GM23248 (cell line): Measurements from ENCODE around the gene KRT23. TPM values are rescaled to one million over a fixed set of nuclear protein-coding genes. Genes with fewer than 3 reads are reported as not detected.

ENCODE experiments used
- DNase-seq: peaks from one replicate; pipeline ENCODE4 v3.0.0-alpha.2; 2015
- H2AFZ ChIP-seq: fragments of 200-600 bp; sonication (generic); 2 replicates; pipeline ENCODE4 v1.6.1; 2016; ENCODE audit warnings: antibody characterized with exemption
- H3F3A ChIP-seq: fragments of 200-600 bp; sonication (generic); 2 replicates; pipeline ENCODE4 v1.6.1; 2016; ENCODE audit warnings: mild to moderate bottlenecking, antibody characterized with exemption, mixed run types; ENCODE audit not compliant: insufficient read depth
- H3K27ac ChIP-seq: fragments of 200-600 bp; sonication (generic); 2 replicates; pipeline ENCODE4 v1.5.1; 2016; ENCODE audit warnings: mild to moderate bottlenecking
- H3K27me3 ChIP-seq: fragments of 200-600 bp; sonication (generic); replicated peaks from 2 replicates; pipeline ENCODE4 v1.6.1; 2016; ENCODE audit warnings: mild to moderate bottlenecking; ENCODE audit not compliant: insufficient read depth
- H3K36me3 ChIP-seq: fragments of 200-600 bp; sonication (generic); 2 replicates; pipeline ENCODE4 v1.6.1; 2016; ENCODE audit warnings: low read depth, mild to moderate bottlenecking
- H3K4me1 ChIP-seq: fragments of 200-600 bp; sonication (generic); 2 replicates; pipeline ENCODE4 v1.6.1; 2016; ENCODE audit warnings: mild to moderate bottlenecking; ENCODE audit not compliant: insufficient read depth
- H3K4me2 ChIP-seq: fragments of 200-600 bp; sonication (generic); one replicate; pipeline ENCODE4 v1.6.1; 2016; ENCODE audit warnings: mild to moderate bottlenecking; ENCODE audit not compliant: unreplicated experiment
- H3K4me3 ChIP-seq: fragments of 200-600 bp; sonication (generic); 2 replicates; pipeline ENCODE4 v1.5.1; 2016; ENCODE audit warnings: mild to moderate bottlenecking
- H3K79me2 ChIP-seq: fragments of 200-600 bp; sonication (generic); 2 replicates; pipeline ENCODE4 v1.6.1; 2016; ENCODE audit warnings: mild to moderate bottlenecking; ENCODE audit not compliant: insufficient read depth
- H3K9ac ChIP-seq: fragments of 200-600 bp; sonication (generic); 2 replicates; pipeline ENCODE4 v1.6.1; 2016; ENCODE audit warnings: mild to moderate bottlenecking
- H3K9me2 ChIP-seq: fragments of 200-600 bp; sonication (generic); 2 replicates; pipeline ENCODE4 v1.6.1; 2016; ENCODE audit warnings: mixed run types, mild to moderate bottlenecking, moderate library complexity; ENCODE audit not compliant: insufficient read depth
- H3K9me3 ChIP-seq: fragments of 200-600 bp; sonication (generic); one replicate; pipeline ENCODE4 v1.6.1; 2017; ENCODE audit warnings: low read depth
- H4K20me1 ChIP-seq: fragments of 200-600 bp; sonication (generic); 2 replicates; pipeline ENCODE4 v1.6.0; 2016; ENCODE audit not compliant: insufficient read depth
- EZH2 ChIP-seq: fragments of 200-600 bp; sonication (generic); IDR thresholded peaks from 2 replicates; pipeline ENCODE4 v1.6.1; 2018; ENCODE audit warnings: antibody characterized with exemption, mild to moderate bottlenecking; ENCODE audit not compliant: insufficient read depth, poor library complexity, severe bottlenecking
- EZH2phosphoT487 ChIP-seq: fragments of 200-600 bp; sonication (generic); IDR thresholded peaks from 2 replicates; pipeline ENCODE4 v1.6.1; 2018; ENCODE audit warnings: antibody characterized with exemption, moderate library complexity, mild to moderate bottlenecking, low read depth; ENCODE audit not compliant: insufficient read depth
- WGBS, 2 experiments: methylation state at CpG; one replicate each; pipeline ENCODE4 v1.1.6; 2015 to 2017; ENCODE audit warnings: low lambda C conversion rate in 2 of 2, low coverage in 1 of 2; ENCODE audit errors: missing lambda C conversion rate in 2 of 2; 5-methylcytosine and 5-hydroxymethylcytosine counted together
- in situ Hi-C: fragments of 300-500 bp; cut with MboI; formaldehyde crosslinking; loops from 2 replicates; pipeline ENCODE4 v1.15.0; 2020
- polyA plus RNA-seq: library from polyadenylated mRNA; unstranded; fragments of >200 nt; fragmentation: Nextera tagmentation; extraction: Ambion mirVana; gene quantifications from 2 replicates; pipeline ENCODE4 v1.2.1, GENCODE V29; 2016
- total RNA-seq: library from RNA; depleted of rRNA; stranded (reverse); fragments of >200 nt; shearing (Covaris generic); gene quantifications from 2 replicates; pipeline ENCODE4 v1.2.3, GENCODE V29; 2014

The KRT23 gene
- total and polyA plus RNA-seq, 2 experiments from 2014 or later: not detected

- in situ Hi-C loops: no loop called here
- no peak overlapping the region for H3K9ac ChIP-seq
- DNase-seq: no peak
- no peaks in the 10 kb centered on the region for H3K79me2 ChIP-seq
- TF ChIP-seq EZH2phosphoT487: no peak
- TF ChIP-seq EZH2: no peak
- no peaks in the 10 kb centered on the region for H4K20me1 ChIP-seq
- H3K4me1 ChIP-seq: 0 out of 2 replicates have a peak, but pooled peaks cover 9% of the 10 kb centered on the region
- no peaks in the 10 kb centered on the region; the same call in 1 of the 2 replicates for H3K36me3 ChIP-seq
- H3K9me3 ChIP-seq: no peaks in the 10 kb centered on the region
- H3K4me2 ChIP-seq: no peak overlapping the region
- H2AFZ ChIP-seq: no peak overlapping the region
- H3K27me3 ChIP-seq: no peaks in the 10 kb centered on the region
- H3K4me3 ChIP-seq: no peak overlapping the region
- no peaks in the 10 kb centered on the region for H3K9me2 ChIP-seq
- 91 to 92% methylated on average over 16 to 19 of the region's 19 CpGs for WGBS, 2 experiments
- peaks cover 5% of the 10 kb centered on the region; the same call in 1 of the 2 replicates for H3F3A ChIP-seq
- H3K27ac ChIP-seq: no peak overlapping the region
Observed at GRCh38 chr17:40936437-40936971, 942 bp downstream of the KRT23 start.

- no peak for DNase-seq
- peaks cover 5% of the 10 kb centered on the region; the same call in 1 of the 2 replicates for H3F3A ChIP-seq
- no peaks in the 10 kb centered on the region; the same call in 1 of the 2 replicates for H3K36me3 ChIP-seq
- no peaks in the 10 kb centered on the region for H3K27me3 ChIP-seq
- no peaks in the 10 kb centered on the region for H3K79me2 ChIP-seq
- H4K20me1 ChIP-seq: no peaks in the 10 kb centered on the region
- no peak overlapping the region for H2AFZ ChIP-seq
- no peak overlapping the region for H3K4me2 ChIP-seq
- 58 to 67% methylated on average over 3 of the region's 3 CpGs for WGBS, 2 experiments
- 0 out of 2 replicates have a peak, but pooled peaks cover 9% of the 10 kb centered on the region for H3K4me1 ChIP-seq
- no peaks in the 10 kb centered on the region for H3K9me2 ChIP-seq
- H3K4me3 ChIP-seq: no peak overlapping the region
- H3K9me3 ChIP-seq: no peaks in the 10 kb centered on the region
- in situ Hi-C loops: no loop called here
- H3K27ac ChIP-seq: no peak overlapping the region
- H3K9ac ChIP-seq: no peak overlapping the region
- TF ChIP-seq EZH2 (no peak), EZH2phosphoT487 (no peak)
Observed at GRCh38 chr17:40935624-40936023, 1.8 kb downstream of the KRT23 start.

GRCh38 chr17:40932608-40933007 lies 4.8 kb downstream of the KRT23 start:
- no peak overlapping the region for H3K4me3 ChIP-seq
- no peaks in the 10 kb centered on the region for H3K9me3 ChIP-seq
- no peak for TF ChIP-seq EZH2phosphoT487
- no peak for TF ChIP-seq EZH2
- H3K79me2 ChIP-seq: no peaks in the 10 kb centered on the region
- H4K20me1 ChIP-seq: no peaks in the 10 kb centered on the region
- no peaks in the 10 kb centered on the region for H3K36me3 ChIP-seq
- H3K9me2 ChIP-seq: no peaks in the 10 kb centered on the region
- H3K4me2 ChIP-seq: no peak overlapping the region
- H3K9ac ChIP-seq: no peak overlapping the region
- H3F3A ChIP-seq: no peaks in the 10 kb centered on the region
- H3K4me1 ChIP-seq: no peaks in the 10 kb centered on the region
- H3K27ac ChIP-seq: no peak overlapping the region
- no peaks in the 10 kb centered on the region for H3K27me3 ChIP-seq
- H2AFZ ChIP-seq: no peak overlapping the region
- in situ Hi-C loops: no loop called here
- no peak for DNase-seq
- 48 to 52% methylated on average over 2 of the region's 2 CpGs for WGBS, 2 experiments

- WGBS, 2 experiments: 77 to 81% methylated on average over 3 of the region's 3 CpGs
- no peak overlapping the region for H2AFZ ChIP-seq
Observed at GRCh38 chr17:40931311-40931710, 6.1 kb downstream of the KRT23 start.

GRCh38 chr17:40926341-40926740 lies 11.1 kb downstream of the KRT23 start:
- no peak for TF ChIP-seq EZH2phosphoT487
- no peak for TF ChIP-seq EZH2
- no peaks in the 10 kb centered on the region; the same call in 1 of the 2 replicates for H3K9me2 ChIP-seq
- no peak overlapping the region for H3K27ac ChIP-seq
- H3F3A ChIP-seq: 0 out of 2 replicates have a peak, but pooled peaks cover 5% of the 10 kb centered on the region
- in situ Hi-C loops: no loop called here
- no peak for DNase-seq
- H2AFZ ChIP-seq: peak overlapping the region; percentile 70
- no peak overlapping the region for H3K4me3 ChIP-seq
- WGBS, 2 experiments: 58 to 70% methylated on average over 8 of the region's 8 CpGs
- H3K4me2 ChIP-seq: no peak overlapping the region
- H3K9me3 ChIP-seq: no peaks in the 10 kb centered on the region
- no peaks in the 10 kb centered on the region for H3K79me2 ChIP-seq
- no peaks in the 10 kb centered on the region for H3K36me3 ChIP-seq
- peaks cover 16% of the 10 kb centered on the region for H3K4me1 ChIP-seq
- H3K27me3 ChIP-seq: no peaks in the 10 kb centered on the region
- H4K20me1 ChIP-seq: no peaks in the 10 kb centered on the region
- H3K9ac ChIP-seq: no peak overlapping the region

More at GRCh38 chr17:40931311-40931710, 6.1 kb downstream of the KRT23 start:
- Histone ChIP-seq H4K20me1 (no peaks in the 10 kb centered on the region), H3K27ac (no peak overlapping the region), H3K9ac (no peak overlapping the region), H3K4me1 (no peaks in the 10 kb centered on the region), H3K79me2 (no peaks in the 10 kb centered on the region), H3K4me2 (no peak overlapping the region), H3K4me3 (no peak overlapping the region), H3K36me3 (no peaks in the 10 kb centered on the region), H3F3A (no peaks in the 10 kb centered on the region), H3K9me2 (no peaks in the 10 kb centered on the region), H3K27me3 (no peaks in the 10 kb centered on the region), H3K9me3 (no peaks in the 10 kb centered on the region)
- DNase-seq: no peak
- in situ Hi-C loops: no loop called here
- TF ChIP-seq EZH2phosphoT487 (no peak), EZH2 (no peak)
